Endothelial cell of umbilical vein (primary cell): Measurements from ENCODE around the gene CTNND2. TPM values are rescaled to one million over a fixed set of nuclear protein-coding genes. Genes with fewer than 3 reads are reported as not detected.

Experiments used
- BruUV-seq: library from RNA; stranded (reverse); fragments of 400-500 nt; replicated peaks from 2 replicates; lab custom pipeline; 2021; lab: Mats Ljungman, UMichigan
- CTCF ChIA-PET: fragments of 300-600, 350-600 bp; sonication (Branson Sonifier 250); formaldehyde crosslinking; loops from one replicate; lab custom pipeline; 2021; ENCODE audit warnings: antibody characterized with exemption, inconsistent platforms; lab: Charles Lee
- POLR2A ChIA-PET: fragments of 300-600, 350-600 bp; sonication (Branson Sonifier 250); formaldehyde crosslinking; loops from one replicate; lab custom pipeline; 2021; ENCODE audit warnings: antibody characterized with exemption, inconsistent platforms; lab: Charles Lee
- DNase-seq: peaks from one replicate; pipeline ENCODE4 v3.0.0-alpha.2; 2011; ENCODE audit warnings: low read depth, low spot score
- FAIRE-seq: peaks from 2 replicates; lab custom pipeline; 2011; peaks lifted over from hg19 to GRCh38; lab: Jason Lieb, UNC
- H2AFZ ChIP-seq: 2 replicates; pipeline ENCODE4 v1.6.0; 2012; ENCODE audit warnings: low read depth, low read length, control low read depth, inconsistent platforms
- H3K27ac ChIP-seq: 2 replicates; pipeline ENCODE4 v1.5.1; 2011; ENCODE audit warnings: low read depth, mild to moderate bottlenecking, control low read depth, low read length, moderate library complexity; ENCODE audit not compliant: insufficient read depth
- H3K27me3 ChIP-seq, 2 experiments: 2 replicates each; pipeline versions ENCODE4 v1.6.0 to v1.6.1; 2011; ENCODE audit warnings: low read length in 2 of 2, mixed read lengths in 1 of 2; ENCODE audit not compliant: control insufficient read depth in 2 of 2, insufficient read depth in 2 of 2
- H3K36me3 ChIP-seq, 2 experiments: 2 replicates in 1 of 2; 3 replicates in 1 of 2; pipeline ENCODE4 v1.5.1; 2011; ENCODE audit warnings: low read length in 2 of 2, mild to moderate bottlenecking in 1 of 2, moderate library complexity in 1 of 2; ENCODE audit not compliant: control insufficient read depth in 2 of 2, insufficient read depth in 2 of 2; ENCODE audit errors: extremely low read depth in 1 of 2
- H3K4me1 ChIP-seq: 3 replicates; pipeline ENCODE4 v1.5.1; 2011; ENCODE audit warnings: mild to moderate bottlenecking, low read length; ENCODE audit not compliant: control insufficient read depth, insufficient read depth; ENCODE audit errors: extremely low read depth
- H3K4me2 ChIP-seq: 2 replicates; pipeline ENCODE4 v1.6.1; 2011; ENCODE audit warnings: low read length, control low read depth, mixed read lengths; ENCODE audit not compliant: insufficient read depth
- H3K4me3 ChIP-seq, 3 experiments: fragments of 200-600 bp in 1 of 3; sonication (generic), shearing (Covaris generic) in 1 of 3; replicated peaks in 1 of 3; 2 replicates each; pipeline ENCODE4 v1.5.1; 2011 to 2016; ENCODE audit warnings: control low read depth in 3 of 3, low read length in 3 of 3, mild to moderate bottlenecking in 2 of 3, inconsistent platforms in 1 of 3, low read depth in 1 of 3, moderate library complexity in 1 of 3; ENCODE audit not compliant: insufficient read depth in 1 of 3
- H3K79me2 ChIP-seq: 2 replicates; pipeline ENCODE4 v1.6.0; 2012; ENCODE audit warnings: low read length, inconsistent platforms; ENCODE audit not compliant: control insufficient read depth, insufficient read depth
- H3K9ac ChIP-seq: replicated peaks from 2 replicates; pipeline ENCODE3; 2011; ENCODE audit warnings: low read length, control low read depth; ENCODE audit not compliant: insufficient read depth; ENCODE audit errors: extremely low read depth
- H3K9me1 ChIP-seq: replicated peaks from 3 replicates; pipeline ENCODE4 v1.6.0; 2011; ENCODE audit warnings: mild to moderate bottlenecking, low read length; ENCODE audit not compliant: control insufficient read depth, insufficient read depth; ENCODE audit errors: extremely low read depth
- H3K9me3 ChIP-seq: replicated peaks from 2 replicates; pipeline ENCODE4 v1.5.1; 2012; ENCODE audit warnings: low read length, inconsistent platforms; ENCODE audit not compliant: control insufficient read depth, insufficient read depth
- H4K20me1 ChIP-seq: replicated peaks from 2 replicates; pipeline ENCODE3; 2011; ENCODE audit warnings: mild to moderate bottlenecking, low read length; ENCODE audit not compliant: control insufficient read depth, insufficient read depth; ENCODE audit errors: extremely low read depth
- EZH2 ChIP-seq: IDR thresholded peaks from 2 replicates; pipeline ENCODE4 v1.6.1; 2012; ENCODE audit warnings: borderline replicate concordance, low read depth, mild to moderate bottlenecking, moderate library complexity, low read length, inconsistent platforms; ENCODE audit not compliant: severe bottlenecking
- FOS ChIP-seq: IDR thresholded peaks from 2 replicates; pipeline ENCODE4 v1.6.1; 2011; ENCODE audit warnings: mild to moderate bottlenecking, low read length, moderate library complexity, borderline replicate concordance; ENCODE audit not compliant: insufficient read depth
- GATA2 ChIP-seq: IDR thresholded peaks from 2 replicates; pipeline ENCODE4 v1.7.0; 2011; ENCODE audit warnings: low read depth, mild to moderate bottlenecking, moderate library complexity, mixed read lengths, low read length; ENCODE audit not compliant: insufficient read length, insufficient read depth
- JUN ChIP-seq: IDR thresholded peaks from 2 replicates; pipeline ENCODE4 v1.6.1; 2011; ENCODE audit warnings: borderline replicate concordance, low read depth; ENCODE audit not compliant: insufficient read length, insufficient read depth
- MYC ChIP-seq: IDR thresholded peaks from one replicate; pipeline ENCODE4 v1.6.1; 2011; ENCODE audit warnings: mild to moderate bottlenecking, low read depth, low read length
- POLR2A ChIP-seq: IDR thresholded peaks from 2 replicates; pipeline ENCODE4 v1.6.1; 2012; ENCODE audit warnings: low read depth, mild to moderate bottlenecking, control low read depth, low read length
- POLR2AphosphoS5 ChIP-seq: IDR thresholded peaks from 2 replicates; pipeline ENCODE4 v1.6.1; 2012; ENCODE audit warnings: low read depth, mild to moderate bottlenecking, control low read depth, low read length, moderate library complexity; ENCODE audit not compliant: insufficient read depth
- dilution Hi-C: fragments of 300-500 bp; cut with MboI; formaldehyde crosslinking; loops from one replicate; pipeline ENCODE4 v1.15.0; 2019; ENCODE audit warnings: low sequenced_read_pairs; ENCODE audit not compliant: extremely low pct_ligation_motif_present
- intact Hi-C: fragments of 100-400 bp; cut with micrococcal nuclease; formaldehyde crosslinking; loops from one replicate; pipeline ENCODE4 v1.10.0; 2022
- polyA plus RNA-seq, 4 experiments: library from polyadenylated mRNA; depleted of rRNA in 3 of 4; stranded (reverse) in 3 of 4; unstranded in 1 of 4; fragments of >200 nt; gene quantifications; 2 replicates each; pipeline versions ENCODE4 v1.2.1 to v1.2.3, GENCODE V29; 2011 to 2012; ENCODE audit warnings: missing spikeins in 1 of 4
- total RNA-seq: library from RNA; stranded (reverse); gene quantifications from 2 replicates; pipeline ENCODE4 v1.2.3, GENCODE V29; 2021
- TF ChIP-seq, protein P1 (sequence below), 2 donors: IDR thresholded peaks; 1 replicate in 1 of 2; 2 replicates in 1 of 2; pipeline ENCODE4 v1.5.1; 2011; ENCODE audit warnings: low read length in 2 of 2, mild to moderate bottlenecking in 2 of 2, moderate library complexity in 2 of 2, control low read depth in 1 of 2, inconsistent platforms in 1 of 2, low read depth in 1 of 2; ENCODE audit not compliant: insufficient read depth in 1 of 2; ENCODE audit errors: extremely low read depth in 1 of 2
- TF ChIP-seq, protein P2 (sequence below): IDR thresholded peaks from 2 replicates; pipeline ENCODE4 v1.6.1; 2011; ENCODE audit not compliant: insufficient read depth, insufficient read length

The CTNND2 gene
- total and polyA plus RNA-seq, 2 donors (not counting 3 experiments of a cell fraction or from before 2014, with no cell fraction given) = not detected

- no TSS peak for BruUV-seq
- Histone ChIP-seq H3K9me3 (peaks cover 6% of the 10 kb centered on the region), H4K20me1 (no peaks in the 10 kb centered on the region), H3K9ac (no peak overlapping the region), H2AFZ (no peak overlapping the region), H3K79me2 (no peaks in the 10 kb centered on the region), H3K4me3 (no peak overlapping the region), H3K4me2 (no peak overlapping the region), H3K9me1 (no peaks in the 10 kb centered on the region), H3K27me3 (no peaks in the 10 kb centered on the region), H3K4me1 (no peaks in the 10 kb centered on the region), H3K36me3 (no peaks in the 10 kb centered on the region), H3K27ac (no peak overlapping the region)
- ChIA-PET POLR2A (no interaction called here), CTCF (no interaction called here)
- DNase-seq (no peak), FAIRE-seq (no peak)
- intact Hi-C loops (no loop called here), dilution Hi-C loops (no loop called here)
- TF ChIP-seq POLR2A = no peak
- TF ChIP-seq EZH2 = no peak
- TF ChIP-seq, protein P1, sequence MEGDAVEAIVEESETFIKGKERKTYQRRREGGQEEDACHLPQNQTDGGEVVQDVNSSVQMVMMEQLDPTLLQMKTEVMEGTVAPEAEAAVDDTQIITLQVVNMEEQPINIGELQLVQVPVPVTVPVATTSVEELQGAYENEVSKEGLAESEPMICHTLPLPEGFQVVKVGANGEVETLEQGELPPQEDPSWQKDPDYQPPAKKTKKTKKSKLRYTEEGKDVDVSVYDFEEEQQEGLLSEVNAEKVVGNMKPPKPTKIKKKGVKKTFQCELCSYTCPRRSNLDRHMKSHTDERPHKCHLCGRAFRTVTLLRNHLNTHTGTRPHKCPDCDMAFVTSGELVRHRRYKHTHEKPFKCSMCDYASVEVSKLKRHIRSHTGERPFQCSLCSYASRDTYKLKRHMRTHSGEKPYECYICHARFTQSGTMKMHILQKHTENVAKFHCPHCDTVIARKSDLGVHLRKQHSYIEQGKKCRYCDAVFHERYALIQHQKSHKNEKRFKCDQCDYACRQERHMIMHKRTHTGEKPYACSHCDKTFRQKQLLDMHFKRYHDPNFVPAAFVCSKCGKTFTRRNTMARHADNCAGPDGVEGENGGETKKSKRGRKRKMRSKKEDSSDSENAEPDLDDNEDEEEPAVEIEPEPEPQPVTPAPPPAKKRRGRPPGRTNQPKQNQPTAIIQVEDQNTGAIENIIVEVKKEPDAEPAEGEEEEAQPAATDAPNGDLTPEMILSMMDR (IDR thresholded peaks at IDR 0.05; ENCODE audit: extremely low read depth in 1 of 2, insufficient read depth in 1 of 2, low read depth in 1 of 2, low read length in 2 of 2) = no peak
- TF ChIP-seq, protein P2, sequence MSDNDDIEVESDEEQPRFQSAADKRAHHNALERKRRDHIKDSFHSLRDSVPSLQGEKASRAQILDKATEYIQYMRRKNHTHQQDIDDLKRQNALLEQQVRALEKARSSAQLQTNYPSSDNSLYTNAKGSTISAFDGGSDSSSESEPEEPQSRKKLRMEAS = no peak
- TF ChIP-seq FOS = no peak
- no peak for TF ChIP-seq JUN
- no peak for TF ChIP-seq POLR2AphosphoS5
- no peak for TF ChIP-seq MYC
- no peak for TF ChIP-seq GATA2
These were observed 426.5 kb downstream of the CTNND2 start for GRCh38 chr5:11477786-11478185.
